Measurements from ENCODE around the gene ZNF304. TPM values are rescaled to one million over a fixed set of nuclear protein-coding genes. Genes with fewer than 3 reads are reported as not detected.

ZNF304 gene
- total and polyA plus RNA-seq, 2 of the 13 experiments (the other 11 are each of a cell fraction or from before 2014, with no cell fraction given), result 3.4 to 8.0 TPM

DNA sequence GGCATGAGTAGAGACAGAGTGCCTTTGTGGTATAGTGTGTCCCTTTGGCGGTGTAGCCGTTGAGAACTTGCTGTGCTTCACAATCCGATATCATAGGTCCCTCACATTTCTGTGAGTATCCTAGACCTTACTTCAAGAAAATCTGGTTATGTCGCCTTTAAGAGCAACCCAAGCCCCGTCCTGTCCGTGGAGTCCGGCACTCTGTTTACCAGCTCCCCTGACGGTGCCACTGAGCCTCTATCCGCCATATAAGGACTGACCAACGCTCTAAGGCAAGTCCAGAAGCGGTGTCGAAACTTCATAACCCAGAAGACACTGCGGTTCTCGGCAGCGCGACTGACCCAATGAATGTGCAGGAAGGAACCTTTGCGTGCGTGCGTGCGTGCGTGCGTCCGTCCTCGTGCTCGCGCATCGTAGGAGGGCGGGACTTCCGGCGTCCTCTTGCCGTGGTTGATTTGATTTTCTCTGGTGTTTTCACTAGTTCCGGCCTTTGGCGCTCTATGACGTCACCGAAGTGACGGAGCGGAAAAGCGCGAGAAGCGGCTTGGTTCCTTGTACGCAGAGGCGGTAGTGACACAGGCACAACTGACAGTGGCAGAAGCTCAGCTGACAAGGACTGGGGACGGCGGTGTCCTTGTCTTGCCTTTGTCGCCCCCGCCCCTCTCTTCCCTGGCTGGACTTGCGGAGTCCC is 12.1 kb downstream of the ZNF304 start, which contains the start of the genes TRAPPC2B and ZNF547 (continued):
- TF ChIP-seq, protein P1, sequence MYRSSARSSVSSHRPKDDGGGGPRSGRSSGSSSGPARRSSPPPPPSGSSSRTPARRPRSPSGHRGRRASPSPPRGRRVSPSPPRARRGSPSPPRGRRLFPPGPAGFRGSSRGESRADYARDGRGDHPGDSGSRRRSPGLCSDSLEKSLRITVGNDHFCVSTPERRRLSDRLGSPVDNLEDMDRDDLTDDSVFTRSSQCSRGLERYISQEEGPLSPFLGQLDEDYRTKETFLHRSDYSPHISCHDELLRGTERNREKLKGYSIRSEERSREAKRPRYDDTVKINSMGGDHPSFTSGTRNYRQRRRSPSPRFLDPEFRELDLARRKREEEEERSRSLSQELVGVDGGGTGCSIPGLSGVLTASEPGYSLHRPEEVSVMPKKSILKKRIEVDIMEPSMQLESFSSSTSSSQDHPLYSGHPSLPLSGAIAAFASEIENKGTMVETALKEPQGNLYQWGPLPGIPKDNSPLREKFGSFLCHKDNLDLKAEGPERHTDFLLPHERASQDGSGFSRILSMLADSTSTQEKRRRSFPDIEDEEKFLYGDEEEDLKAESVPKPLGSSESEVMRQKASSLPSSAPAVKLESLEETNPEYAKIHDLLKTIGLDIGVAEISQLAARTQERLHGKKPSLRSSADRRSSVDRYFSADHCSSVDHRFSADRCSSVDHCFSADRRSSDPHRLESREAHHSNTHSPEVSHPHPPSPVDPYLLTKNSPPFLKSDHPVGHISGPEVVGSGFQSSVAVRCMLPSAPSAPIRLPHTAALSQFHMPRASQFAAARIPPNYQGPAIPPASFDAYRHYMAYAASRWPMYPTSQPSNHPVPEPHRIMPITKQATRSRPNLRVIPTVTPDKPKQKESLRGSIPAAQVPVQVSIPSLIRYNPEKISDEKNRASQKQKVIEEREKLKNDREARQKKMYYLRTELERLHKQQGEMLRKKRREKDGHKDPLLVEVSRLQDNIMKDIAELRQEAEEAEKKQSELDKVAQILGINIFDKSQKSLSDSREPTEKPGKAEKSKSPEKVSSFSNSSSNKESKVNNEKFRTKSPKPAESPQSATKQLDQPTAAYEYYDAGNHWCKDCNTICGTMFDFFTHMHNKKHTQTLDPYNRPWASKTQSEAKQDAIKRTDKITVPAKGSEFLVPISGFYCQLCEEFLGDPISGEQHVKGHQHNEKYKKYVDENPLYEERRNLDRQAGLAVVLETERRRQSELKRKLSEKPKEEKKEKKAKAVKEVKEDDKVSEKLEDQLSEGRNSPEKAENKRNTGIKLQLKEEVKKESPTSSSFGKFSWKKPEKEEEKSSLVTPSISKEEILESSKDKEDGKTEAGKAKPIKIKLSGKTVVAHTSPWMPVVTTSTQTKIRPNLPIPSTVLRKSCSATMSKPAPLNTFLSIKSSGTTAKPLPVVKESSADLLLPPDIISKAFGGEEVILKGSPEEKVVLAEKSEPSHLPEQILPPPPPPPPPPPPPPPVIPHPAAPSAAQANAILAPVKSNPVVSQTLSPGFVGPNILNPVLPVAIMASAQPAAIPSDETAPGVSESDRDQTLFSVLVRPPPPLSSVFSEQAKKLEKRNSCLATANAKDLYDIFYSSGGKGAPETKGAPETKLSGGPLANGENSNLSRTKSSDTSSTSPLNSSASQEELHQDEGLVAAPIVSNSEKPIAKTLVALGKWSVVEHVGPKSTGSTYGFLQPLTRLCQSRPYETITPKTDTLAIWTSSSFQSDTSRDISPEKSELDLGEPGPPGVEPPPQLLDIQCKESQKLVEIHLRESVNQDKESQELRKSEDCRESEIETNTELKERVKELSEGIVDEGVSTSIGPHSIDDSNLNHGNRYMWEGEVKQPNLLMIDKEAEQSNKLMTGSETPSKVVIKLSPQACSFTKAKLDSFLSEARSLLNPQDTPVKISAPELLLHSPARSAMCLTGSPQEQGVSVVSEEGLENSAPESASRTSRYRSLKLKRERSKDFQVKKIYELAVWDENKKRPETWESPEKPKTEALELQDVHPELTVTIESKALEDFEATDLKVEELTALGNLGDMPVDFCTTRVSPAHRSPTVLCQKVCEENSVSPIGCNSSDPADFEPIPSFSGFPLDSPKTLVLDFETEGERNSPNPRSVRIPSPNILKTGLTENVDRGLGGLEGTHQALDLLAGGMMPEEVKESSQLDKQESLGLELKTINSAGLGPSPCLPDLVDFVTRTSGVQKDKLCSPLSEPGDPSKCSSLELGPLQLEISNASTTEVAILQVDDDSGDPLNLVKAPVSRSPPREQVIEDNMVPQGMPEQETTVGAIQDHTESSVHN (CRISPR knock-in tag; IDR thresholded peaks at IDR 0.05), result no peak
- TF ChIP-seq GPN1 (CRISPR knock-in tag; IDR thresholded peaks at IDR 0.05; ENCODE audit: borderline replicate concordance), result no peak
- TF ChIP-seq, protein P2, sequence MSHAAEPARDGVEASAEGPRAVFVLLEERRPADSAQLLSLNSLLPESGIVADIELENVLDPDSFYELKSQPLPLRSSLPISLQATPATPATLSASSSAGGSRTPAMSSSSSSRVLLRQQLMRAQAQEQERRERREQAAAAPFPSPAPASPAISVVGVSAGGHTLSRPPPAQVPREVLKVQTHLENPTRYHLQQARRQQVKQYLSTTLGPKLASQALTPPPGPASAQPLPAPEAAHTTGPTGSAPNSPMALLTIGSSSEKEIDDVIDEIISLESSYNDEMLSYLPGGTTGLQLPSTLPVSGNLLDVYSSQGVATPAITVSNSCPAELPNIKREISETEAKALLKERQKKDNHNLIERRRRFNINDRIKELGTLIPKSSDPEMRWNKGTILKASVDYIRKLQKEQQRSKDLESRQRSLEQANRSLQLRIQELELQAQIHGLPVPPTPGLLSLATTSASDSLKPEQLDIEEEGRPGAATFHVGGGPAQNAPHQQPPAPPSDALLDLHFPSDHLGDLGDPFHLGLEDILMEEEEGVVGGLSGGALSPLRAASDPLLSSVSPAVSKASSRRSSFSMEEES (CRISPR knock-in tag; IDR thresholded peaks at IDR 0.05), result peak; percentile 3; the same call in 1 of the 2 replicates
- no peak for TF ChIP-seq NCOA5 (CRISPR knock-in tag; IDR thresholded peaks at IDR 0.05)
- TF ChIP-seq NFE2L2 (IDR thresholded peaks at IDR 0.05; ENCODE audit: low read length), result no peak
- TF ChIP-seq, protein P3, sequence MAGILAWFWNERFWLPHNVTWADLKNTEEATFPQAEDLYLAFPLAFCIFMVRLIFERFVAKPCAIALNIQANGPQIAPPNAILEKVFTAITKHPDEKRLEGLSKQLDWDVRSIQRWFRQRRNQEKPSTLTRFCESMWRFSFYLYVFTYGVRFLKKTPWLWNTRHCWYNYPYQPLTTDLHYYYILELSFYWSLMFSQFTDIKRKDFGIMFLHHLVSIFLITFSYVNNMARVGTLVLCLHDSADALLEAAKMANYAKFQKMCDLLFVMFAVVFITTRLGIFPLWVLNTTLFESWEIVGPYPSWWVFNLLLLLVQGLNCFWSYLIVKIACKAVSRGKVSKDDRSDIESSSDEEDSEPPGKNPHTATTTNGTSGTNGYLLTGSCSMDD (CRISPR knock-in tag; IDR thresholded peaks at IDR 0.05), result no peak
- no peak for TF ChIP-seq ZBTB8A (CRISPR knock-in tag; IDR thresholded peaks at IDR 0.05; ENCODE audit: borderline replicate concordance, low read depth)
- TF ChIP-seq YY1 (IDR thresholded peaks at IDR 0.05; ENCODE audit: insufficient read depth, insufficient replicate concordance, low read depth, low read length), result peak; percentile 84
- peak; percentile 98 for TF ChIP-seq SPEN (CRISPR knock-in tag; IDR thresholded peaks at IDR 0.05; ENCODE audit: low read depth)
- peak; percentile 64 for TF ChIP-seq TBL1XR1 (IDR thresholded peaks at IDR 0.05; ENCODE audit: borderline replicate concordance, low read length, partially characterized antibody)
- TF ChIP-seq RARA (CRISPR knock-in tag; IDR thresholded peaks at IDR 0.05), result no peak
- peak; percentile 61; the same call in 1 of the 2 replicates for TF ChIP-seq NRL (CRISPR knock-in tag; IDR thresholded peaks at IDR 0.05; ENCODE audit: borderline replicate concordance)
- TF ChIP-seq ZNF234 (CRISPR knock-in tag; conservative IDR thresholded peaks at IDR 0.05), result no peak
- no peak for TF ChIP-seq ZFP36 (IDR thresholded peaks at IDR 0.05; ENCODE audit: borderline replicate concordance, low read depth, low read length, partially characterized antibody)
- TF ChIP-seq PITX1 (CRISPR knock-in tag; IDR thresholded peaks at IDR 0.05), result no peak
- TF ChIP-seq ZNF260 (CRISPR knock-in tag; IDR thresholded peaks at IDR 0.05; ENCODE audit: borderline replicate concordance, low read depth), result no peak
- no peak for TF ChIP-seq RFX3 (CRISPR knock-in tag; IDR thresholded peaks at IDR 0.05)
- no peak for TF ChIP-seq MEIS2 (CRISPR knock-in tag; IDR thresholded peaks at IDR 0.05)

All from HepG2 (cell line).